Measurements from ENCODE around the gene SLC8A2.
"Not testable (repeated sequence)": the region's sequence is repeated elsewhere in the genome, so short reads cannot be mapped to it uniquely, and the experiment has no call there.

The SLC8A2 gene

DNA sequence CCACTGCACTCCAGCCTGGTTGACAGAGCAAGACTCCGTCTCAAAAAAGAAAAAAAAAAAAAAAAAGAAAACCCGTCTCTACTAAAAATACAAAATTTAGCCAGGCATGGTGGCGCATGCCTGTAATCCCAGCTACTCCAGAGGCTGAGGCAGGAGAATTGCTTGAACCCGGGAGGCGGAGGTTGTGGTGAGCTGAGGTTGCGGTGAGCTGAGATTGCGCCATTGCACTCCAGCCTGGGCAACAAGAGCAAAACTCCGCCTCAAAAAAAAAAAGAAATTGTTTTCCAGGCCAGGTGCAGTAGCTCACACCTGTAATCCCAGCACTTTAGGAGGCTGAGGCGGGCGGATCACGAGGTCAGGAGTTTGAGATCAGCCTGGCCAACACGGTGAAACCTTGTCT, 85.1 kb downstream of the SLC8A2 start:
- DNase-seq (ENCODE audit: low read depth in 1 of 2, low spot score in 1 of 2), result not testable (repeated sequence)

DNA sequence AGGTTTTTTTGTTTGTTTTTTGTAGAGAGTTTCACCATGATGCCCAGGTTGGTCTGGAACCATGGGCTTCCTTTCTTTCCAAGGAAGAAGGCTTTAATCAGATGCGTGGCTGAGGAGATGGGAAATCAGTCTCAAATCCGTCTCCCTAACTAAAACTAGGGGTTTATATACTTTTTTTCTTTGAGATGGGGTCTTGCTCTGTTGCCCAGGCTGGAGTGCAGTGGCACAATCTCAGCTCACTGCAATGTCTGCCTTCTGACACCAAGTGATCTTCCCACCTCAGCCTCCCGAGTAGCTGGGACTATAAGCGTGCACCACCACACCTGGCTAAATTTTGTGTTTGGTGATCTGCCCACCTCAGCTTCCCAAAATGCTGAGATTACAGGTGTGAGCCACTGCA, 87.2 kb downstream of the SLC8A2 start:
- DNase-seq (ENCODE audit: low read depth in 1 of 2, low spot score in 1 of 2), result not testable (repeated sequence)

- not testable (repeated sequence) for DNase-seq (ENCODE audit: low read depth in 1 of 2, low spot score in 1 of 2)
Observed at GRCh38 chr19:47383890-47384289, 87.8 kb downstream of the SLC8A2 start.

DNA sequence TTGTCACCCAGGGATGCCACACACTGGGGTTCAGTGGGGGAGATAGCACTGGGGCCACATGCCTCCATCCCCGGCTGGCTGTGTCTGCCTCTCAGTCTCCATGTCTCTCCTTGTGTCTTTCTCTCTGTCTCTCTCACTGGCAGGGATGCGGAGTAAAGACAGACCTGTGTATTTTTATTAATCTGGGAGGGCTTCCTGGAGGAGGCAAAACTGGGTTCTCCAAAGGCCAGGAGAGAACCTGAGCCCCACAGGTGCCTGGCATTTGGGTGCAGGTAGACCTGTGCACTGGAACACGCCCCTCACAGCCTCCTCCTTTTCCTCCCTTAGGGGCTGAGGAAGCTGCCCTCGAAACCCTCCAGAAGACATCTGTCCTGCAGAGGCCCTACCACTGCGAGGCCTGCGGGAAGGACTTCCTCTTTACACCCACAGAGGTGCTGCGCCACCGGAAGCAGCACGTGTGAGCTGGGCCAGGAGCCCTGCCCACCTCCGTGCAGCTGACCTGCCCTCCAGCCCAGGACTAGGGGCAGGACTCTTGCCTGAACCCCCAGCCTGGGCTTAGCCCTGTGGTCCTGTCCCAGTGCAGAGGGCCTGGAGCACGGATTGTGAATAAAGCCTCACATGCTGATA, 89.9 kb downstream of the SLC8A2 start:
- DNase-seq (ENCODE audit: low read depth in 1 of 2, low spot score in 1 of 2), result no peak

- no peak for DNase-seq (ENCODE audit: low read depth in 1 of 2, low spot score in 1 of 2)
Observed at GRCh38 chr19:47381121-47381520, 90.6 kb downstream of the SLC8A2 start.

- no peak for DNase-seq (ENCODE audit: low read depth in 1 of 2, low spot score in 1 of 2)
Observed at GRCh38 chr19:47380559-47380958, 91.1 kb downstream of the SLC8A2 start.

GRCh38 chr19:47379381-47379938, 92.2 kb downstream of the SLC8A2 start:
- no peak for DNase-seq (ENCODE audit: low read depth in 1 of 2, low spot score in 1 of 2)

- no peak for DNase-seq (ENCODE audit: low read depth in 1 of 2, low spot score in 1 of 2)
Observed at GRCh38 chr19:47378246-47378645, 93.4 kb downstream of the SLC8A2 start.

Measured in activated T-helper 1 cell treated with anti-CD3 and anti-CD28 coated beads, Interleukin-2, amount 50 U/mL, for 16 hours (primary cell).